ENCODE measurements around the gene TAB3. TPM values are rescaled to one million over a fixed set of nuclear protein-coding genes. Genes with fewer than 3 reads are reported as not detected.
A peak's percentile ranks its signal among the peaks of the same experiment; 100 is the strongest.

The TAB3 gene
- 10 to 100 TPM; 17.0 to 22.4 (median 19.6) TPM for total RNA-seq

GRCh38 chrX:30889147-30890140 lies at the start of gene TAB3:
Gene TAB3, minus strand, starts transcription at chrX:30889254. Its CDS starts 29,666 bp downstream, at chrX:30859588.
- TF ChIP-seq CTCF (IDR thresholded peaks at IDR 0.05): no peak
- peak; percentile 66 to 90 for TF ChIP-seq POLR2AphosphoS5 (IDR thresholded peaks at IDR 0.05)
- Histone ChIP-seq H3K36me3 (no peaks in the 10 kb centered on the region), H3K4me1 (peaks cover 0 to 18% (median 5%) of the 10 kb centered on the region in 4 donors), H3K27me3 (no peaks in the 10 kb centered on the region), H3K9me3 (no peaks in the 10 kb centered on the region), H3K27ac (replicated peaks in 1 of 4) (peak within 1 kb of the TSS; percentile 84 to 87 (median 86)), H3K4me3 (peak within 1 kb of the TSS; percentile 76 to 91 (median 81))
- peak; percentile 96 for DNase-seq (ENCODE audit: extremely low spot score)
- WGBS: 32% methylated on average over 46 of the region's 62 CpGs
- intact Hi-C loops (cut with DNase I): no loop called here

- intact Hi-C loops (cut with DNase I): no loop called here
- Histone ChIP-seq H3K27me3 (no peaks in the 10 kb centered on the region), H3K27ac (replicated peaks in 1 of 4) (no peak overlapping the region), H3K4me1 (no peaks in the 10 kb centered on the region), H3K36me3 (no peaks in the 10 kb centered on the region), H3K4me3 (no peak overlapping the region), H3K9me3 (no peaks in the 10 kb centered on the region)
- 85% methylated on average over 5 of the region's 5 CpGs for WGBS
- no peak for TF ChIP-seq CTCF (IDR thresholded peaks at IDR 0.05)
- TF ChIP-seq POLR2AphosphoS5 (IDR thresholded peaks at IDR 0.05): no peak
- no peak for TF ChIP-seq EP300 (IDR thresholded peaks at IDR 0.05)
- TF ChIP-seq POLR2A (IDR thresholded peaks at IDR 0.05; ENCODE audit: low read depth): no peak
- DNase-seq (ENCODE audit: extremely low spot score): no peak
Measured at GRCh38 chrX:30938295-30938694, 49.2 kb upstream of the TAB3 start.

- TF ChIP-seq POLR2A (IDR thresholded peaks at IDR 0.05; ENCODE audit: low read depth): no peak
- no peak for TF ChIP-seq CTCF (IDR thresholded peaks at IDR 0.05)
- no peak for TF ChIP-seq EP300 (IDR thresholded peaks at IDR 0.05)
- TF ChIP-seq POLR2AphosphoS5 (IDR thresholded peaks at IDR 0.05): no peak
- H3K4me3 ChIP-seq: no peak overlapping the region
- no peak overlapping the region for H3K27ac ChIP-seq (replicated peaks in 1 of 4)
- no peaks in the 10 kb centered on the region for H3K4me1 ChIP-seq
- no peaks in the 10 kb centered on the region for H3K27me3 ChIP-seq
- H3K36me3 ChIP-seq: no peaks in the 10 kb centered on the region
- intact Hi-C loops (cut with DNase I): no loop called here
- H3K9me3 ChIP-seq: no peaks in the 10 kb centered on the region
- no peak for DNase-seq (ENCODE audit: extremely low spot score)
- 30% methylated on average over 2 of the region's 2 CpGs for WGBS
Measured at GRCh38 chrX:30935985-30936384, 46.9 kb upstream of the TAB3 start.

GRCh38 chrX:30931920-30932319 lies 42.9 kb upstream of the TAB3 start:
- TF ChIP-seq CTCF (IDR thresholded peaks at IDR 0.05): no peak
- no peak for TF ChIP-seq EP300 (IDR thresholded peaks at IDR 0.05)
- TF ChIP-seq POLR2A (IDR thresholded peaks at IDR 0.05; ENCODE audit: low read depth): no peak
- no peak for TF ChIP-seq POLR2AphosphoS5 (IDR thresholded peaks at IDR 0.05)
- H3K36me3 ChIP-seq: no peaks in the 10 kb centered on the region
- intact Hi-C loops (cut with DNase I): no loop called here
- no peaks in the 10 kb centered on the region for H3K4me1 ChIP-seq
- H3K4me3 ChIP-seq: no peak overlapping the region
- no peak overlapping the region for H3K27ac ChIP-seq (replicated peaks in 1 of 4)
- no peak for DNase-seq (ENCODE audit: extremely low spot score)
- 46% methylated on average over 1 of the region's 1 CpG for WGBS
- no peaks in the 10 kb centered on the region for H3K9me3 ChIP-seq
- no peaks in the 10 kb centered on the region for H3K27me3 ChIP-seq
